SK-N-SH (cell line): ENCODE measurements around the gene CCDC183. TPM values are rescaled to one million over a fixed set of nuclear protein-coding genes. Genes with fewer than 3 reads are reported as not detected.
"Not testable (repeated sequence)": the region's sequence is repeated elsewhere in the genome, so short reads cannot be mapped to it uniquely, and the experiment has no call there.

Source experiments
- CTCF ChIA-PET: fragments of 300-600, 350-600 bp; formaldehyde crosslinking; extraction: SDS; loops from one replicate; lab custom pipeline; 2021; lab: Yijun Ruan, JAX
- POLR2A ChIA-PET: fragments of 350-600 bp; sonication (Branson Sonifier 250); formaldehyde crosslinking; extraction: SDS; loops from one replicate; lab custom pipeline; 2020; ENCODE audit warnings: antibody characterized with exemption, inconsistent platforms; lab: Yijun Ruan, JAX
- DNase-seq: peaks from one replicate; pipeline ENCODE4 v3.0.0; 2012
- H2AFZ ChIP-seq: fragments of 200-600 bp; sonication (generic); 2 replicates; pipeline ENCODE4 v1.8.1; 2016; ENCODE audit warnings: antibody characterized with exemption, mild to moderate bottlenecking, low read depth
- H3F3A ChIP-seq: fragments of 200-600 bp; sonication (generic); replicated peaks from 2 replicates; pipeline ENCODE3; 2016; ENCODE audit warnings: antibody characterized with exemption, mild to moderate bottlenecking; ENCODE audit not compliant: insufficient read depth
- H3K27ac ChIP-seq, 2 experiments: fragments of 200-500 bp in 1 of 2; fragments of 200-600 bp in 1 of 2; sonication (Bioruptor generic) in 1 of 2; sonication (generic), shearing (Covaris generic) in 1 of 2; 2 replicates each; pipeline versions ENCODE4 v1.5.1 to v1.6.1; 2014 to 2016; ENCODE audit warnings: low read depth in 2 of 2, inconsistent platforms in 1 of 2, low read length in 1 of 2, mild to moderate bottlenecking in 1 of 2, mixed read lengths in 1 of 2
- H3K27me3 ChIP-seq: fragments of 200-600 bp; sonication (generic), shearing (Covaris generic); 2 replicates; pipeline ENCODE4 v1.6.1; 2016; ENCODE audit warnings: mixed run types; ENCODE audit not compliant: insufficient read depth
- H3K36me3 ChIP-seq, 2 experiments: fragments of 200-500 bp in 1 of 2; fragments of 200-600 bp in 1 of 2; sonication (Bioruptor generic) in 1 of 2; sonication (generic) in 1 of 2; replicated peaks in 1 of 2; 2 replicates each; pipeline versions ENCODE3 to v1.5.1; 2014 to 2016; ENCODE audit warnings: low read length in 1 of 2, mild to moderate bottlenecking in 1 of 2; ENCODE audit not compliant: insufficient read depth in 2 of 2, control insufficient read depth in 1 of 2
- H3K4me1 ChIP-seq, 2 experiments: fragments of 200-500 bp in 1 of 2; fragments of 200-600 bp in 1 of 2; sonication (Bioruptor generic) in 1 of 2; sonication (generic), shearing (Covaris generic) in 1 of 2; 2 replicates each; pipeline versions ENCODE4 v1.5.1 to v1.6.1; 2014 to 2016; ENCODE audit warnings: low read depth in 1 of 2, low read length in 1 of 2, mixed run types in 1 of 2; ENCODE audit not compliant: insufficient read depth in 2 of 2, control insufficient read depth in 1 of 2
- H3K4me2 ChIP-seq: fragments of 200-600 bp; sonication (generic), shearing (Covaris generic); 2 replicates; pipeline ENCODE4 v1.6.1; 2017; ENCODE audit warnings: mixed run types
- H3K4me3 ChIP-seq, 2 experiments: fragments of 200-500 bp in 1 of 2; fragments of 200-600 bp in 1 of 2; sonication (Bioruptor generic) in 1 of 2; sonication (generic), shearing (Covaris generic) in 1 of 2; 2 replicates each; pipeline versions ENCODE4 v1.5.1 to v1.8.1; 2014 to 2016; ENCODE audit warnings: low read depth in 2 of 2, inconsistent platforms in 1 of 2, low read length in 1 of 2, mild to moderate bottlenecking in 1 of 2, mixed read lengths in 1 of 2, moderate library complexity in 1 of 2
- H3K79me2 ChIP-seq: fragments of 200-600 bp; sonication (generic); 2 replicates; pipeline ENCODE4 v1.8.1; 2017; ENCODE audit warnings: mild to moderate bottlenecking; ENCODE audit not compliant: insufficient read depth
- H3K9ac ChIP-seq: fragments of 200-600 bp; sonication (generic); 2 replicates; pipeline ENCODE4 v1.6.1; 2017; ENCODE audit warnings: mixed run types
- H3K9me2 ChIP-seq: fragments of 200-600 bp; sonication (generic); 2 replicates; pipeline ENCODE4 v1.6.1; 2017; ENCODE audit warnings: mixed run types
- H3K9me3 ChIP-seq: fragments of 200-600 bp; sonication (generic); 2 replicates; pipeline ENCODE4 v1.6.1; 2017; ENCODE audit warnings: mixed run types, mild to moderate bottlenecking, moderate library complexity
- H4K20me1 ChIP-seq: fragments of 200-600 bp; sonication (generic); 2 replicates; pipeline ENCODE4 v1.6.1; 2017; ENCODE audit warnings: mild to moderate bottlenecking, mixed run types; ENCODE audit not compliant: insufficient read depth
- CHD2 ChIP-seq: fragments of 150-350 bp; IDR thresholded peaks from 2 replicates; pipeline ENCODE4 v1.6.1; 2018; ENCODE audit warnings: low read length; ENCODE audit not compliant: partially characterized antibody
- ELF1 ChIP-seq: IDR thresholded peaks from 2 replicates; pipeline ENCODE4 v1.4.0; 2012
- EZH2phosphoT487 ChIP-seq: fragments of 200-600 bp; sonication (generic); IDR thresholded peaks from 2 replicates; pipeline ENCODE4 v1.6.1; 2017; ENCODE audit warnings: low read depth, mixed run types, mild to moderate bottlenecking, antibody characterized with exemption, moderate library complexity, borderline replicate concordance
- FOSL2 ChIP-seq: IDR thresholded peaks from 2 replicates; pipeline ENCODE4 v1.4.0; 2012; ENCODE audit warnings: low read depth, mild to moderate bottlenecking, moderate library complexity, borderline replicate concordance
- NFIC ChIP-seq: IDR thresholded peaks from 2 replicates; pipeline ENCODE4 v1.4.0; 2012; ENCODE audit warnings: borderline replicate concordance
- NRF1 ChIP-seq: IDR thresholded peaks from 2 replicates; pipeline ENCODE4 v1.6.1; 2012; ENCODE audit warnings: low read depth, mild to moderate bottlenecking, low read length
- SIN3A ChIP-seq: IDR thresholded peaks from 2 replicates; pipeline ENCODE4 v1.6.1; 2012; ENCODE audit warnings: low read depth, mild to moderate bottlenecking, low read length, moderate library complexity, borderline replicate concordance
- TCF12 ChIP-seq: IDR thresholded peaks from 2 replicates; pipeline ENCODE4 v1.4.0; 2012
- USF1 ChIP-seq: IDR thresholded peaks from 2 replicates; pipeline ENCODE4 v1.4.0; 2012; ENCODE audit warnings: low read depth, borderline replicate concordance
- USF2 ChIP-seq: fragments of 150-350 bp; IDR thresholded peaks from 2 replicates; pipeline ENCODE4 v1.6.1; 2017; ENCODE audit warnings: antibody characterized with exemption, low read length, low read depth, borderline replicate concordance
- WGBS: methylation state at CpG from one replicate; pipeline ENCODE4 v1.1.6; 2017; ENCODE audit warnings: low lambda C conversion rate; 5-methylcytosine and 5-hydroxymethylcytosine counted together
- polyA plus RNA-seq, 3 experiments: library from polyadenylated mRNA; depleted of rRNA; stranded (reverse); fragments of >200 nt; gene quantifications; 2 replicates each; pipeline ENCODE4 v1.2.3, GENCODE V29; 2012
- TF ChIP-seq, protein P1 (sequence below): IDR thresholded peaks from 2 replicates; pipeline ENCODE4; 2012

The CCDC183 gene
- polyA plus RNA-seq, 1 of the 3 experiments (the other 2 are of a cell fraction) = 5.3 TPM

DNA sequence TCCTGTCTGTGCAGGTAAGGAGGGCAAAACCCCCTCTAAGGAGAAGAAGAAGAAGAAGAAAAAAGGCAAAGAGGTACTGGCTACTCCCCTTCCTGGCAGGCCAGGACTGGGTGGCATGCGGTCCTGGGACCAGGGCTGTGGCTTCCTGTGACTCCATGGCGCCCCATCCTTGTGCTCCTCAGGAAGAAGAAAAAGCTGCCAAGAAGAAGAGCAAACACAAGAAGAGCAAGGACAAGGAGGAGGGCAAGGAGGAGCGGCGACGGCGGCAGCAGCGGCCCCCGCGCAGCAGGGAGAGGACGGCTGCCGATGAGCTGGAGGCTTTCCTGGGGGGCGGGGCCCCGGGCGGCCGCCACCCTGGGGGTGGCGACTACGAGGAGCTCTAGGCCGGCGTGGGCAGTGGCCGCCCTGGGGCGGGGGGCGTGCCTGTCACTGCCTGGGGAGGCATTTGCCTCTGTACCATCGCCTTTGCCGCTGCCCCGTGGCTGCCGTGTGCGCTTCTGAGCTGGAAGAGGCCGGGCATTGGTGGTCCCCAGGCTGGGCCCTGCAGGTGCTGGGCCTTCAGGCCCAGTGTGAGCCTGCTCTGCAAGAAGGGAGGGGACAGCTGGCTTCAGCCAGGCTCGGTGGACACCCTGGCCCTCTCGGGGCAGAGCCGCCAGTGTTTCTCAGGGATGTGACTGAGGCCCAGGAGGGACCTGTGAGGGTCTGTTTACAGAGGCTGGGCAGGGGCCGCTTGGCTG, 44.2 kb downstream of the CCDC183 start:
- H4K20me1 ChIP-seq = peaks cover 10% of the 10 kb centered on the region; the same call in 1 of the 2 replicates
- CTCF ChIA-PET = interaction anchor here (3.6 to 4.7 kb wide), 2 partner anchors 9 to 48 kb away, joined by 36 read pairs; partner anchors contain the start of gene TMEM141
- peak; percentile 63 for DNase-seq
- no peaks in the 10 kb centered on the region for H3K9me3 ChIP-seq
- no peaks in the 10 kb centered on the region for H3K27me3 ChIP-seq
- no peak overlapping the region for H2AFZ ChIP-seq
- no peak overlapping the region for H3K4me3 ChIP-seq
- peaks cover 19% of the 10 kb centered on the region for H3F3A ChIP-seq
- peak overlapping the region in 1 of 2 experiments; percentile 11; a peak in 1 of 4 replicates for H3K27ac ChIP-seq
- no peaks in the 10 kb centered on the region for H3K9me2 ChIP-seq
- no peaks in the 10 kb centered on the region for H3K79me2 ChIP-seq
- H3K4me1 ChIP-seq = peaks cover 24 to 29% of the 10 kb centered on the region in 2 experiments; a peak in 2 of 4 replicates
- peaks cover 0 to 17% of the 10 kb centered on the region in 2 experiments for H3K36me3 ChIP-seq
- H3K4me2 ChIP-seq = no peak overlapping the region
- 75% methylated on average over 16 of the region's 32 CpGs for WGBS
- TF ChIP-seq ELF1 = no peak
- POLR2A ChIA-PET = interaction anchor here (0.9 to 2.1 kb wide), 3 partner anchors 11 to 40 kb away, joined by 4 to 10 read pairs (median 6); partner anchors contain the start of gene RABL6
- no peak overlapping the region for H3K9ac ChIP-seq

- peak; percentile 52 for TF ChIP-seq CHD2
- no peak for TF ChIP-seq EZH2phosphoT487
- TF ChIP-seq NRF1 = no peak
- TF ChIP-seq USF1 = no peak
- no peak for TF ChIP-seq NFIC
- TF ChIP-seq FOSL2 = no peak
- 0 out of 2 replicates have a peak, but pooled peaks have one; percentile 69 for TF ChIP-seq SIN3A
- TF ChIP-seq, protein P1, sequence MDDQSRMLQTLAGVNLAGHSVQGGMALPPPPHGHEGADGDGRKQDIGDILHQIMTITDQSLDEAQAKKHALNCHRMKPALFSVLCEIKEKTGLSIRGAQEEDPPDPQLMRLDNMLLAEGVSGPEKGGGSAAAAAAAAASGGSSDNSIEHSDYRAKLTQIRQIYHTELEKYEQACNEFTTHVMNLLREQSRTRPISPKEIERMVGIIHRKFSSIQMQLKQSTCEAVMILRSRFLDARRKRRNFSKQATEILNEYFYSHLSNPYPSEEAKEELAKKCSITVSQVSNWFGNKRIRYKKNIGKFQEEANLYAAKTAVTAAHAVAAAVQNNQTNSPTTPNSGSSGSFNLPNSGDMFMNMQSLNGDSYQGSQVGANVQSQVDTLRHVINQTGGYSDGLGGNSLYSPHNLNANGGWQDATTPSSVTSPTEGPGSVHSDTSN = peak; percentile 49
- TF ChIP-seq USF2 = no peak
- TF ChIP-seq TCF12 = 0 out of 2 replicates have a peak, but pooled peaks have one; percentile 23
- H3K9me2 ChIP-seq = no peaks in the 10 kb centered on the region
- no peaks in the 10 kb centered on the region for H3K27me3 ChIP-seq
- H3K4me2 ChIP-seq = peak overlapping the region; percentile 97; the same call in 1 of the 2 replicates
- H3K9ac ChIP-seq = no peak overlapping the region
- H3K4me3 ChIP-seq = no peak overlapping the region
- H3F3A ChIP-seq = peaks cover 19% of the 10 kb centered on the region
- H3K27ac ChIP-seq = peak overlapping the region in 1 of 2 experiments; percentile 76; a peak in 2 of 4 replicates
- ChIA-PET POLR2A (interaction anchor here (0.9 to 2.1 kb wide), 3 partner anchors 12 to 41 kb away, joined by 4 to 10 read pairs (median 6); partner anchors contain the start of gene RABL6), CTCF (interaction anchor here (1.2 to 4.7 kb wide), 5 partner anchors 10 to 193 kb away, joined by 4 to 36 read pairs (median 30); partner anchors contain the start of genes RABL6 and TMEM141)
- H3K4me1 ChIP-seq = peaks cover 24 to 29% of the 10 kb centered on the region in 2 experiments; a peak in 2 of 4 replicates
- no peak overlapping the region for H2AFZ ChIP-seq
- no peaks in the 10 kb centered on the region for H3K9me3 ChIP-seq
- peak; percentile 59 for DNase-seq
- H4K20me1 ChIP-seq = peaks cover 10% of the 10 kb centered on the region; the same call in 1 of the 2 replicates
- 46% methylated on average over 12 of the region's 28 CpGs for WGBS
- H3K36me3 ChIP-seq = peaks cover 0 to 15% of the 10 kb centered on the region in 2 experiments
- no peaks in the 10 kb centered on the region for H3K79me2 ChIP-seq
Observed at GRCh38 chr9:136840877-136841645, 44.9 kb downstream of the CCDC183 start.

GRCh38 chr9:136841646-136842379, 45.7 kb downstream of the CCDC183 start:
- Histone ChIP-seq H3F3A (peaks cover 19% of the 10 kb centered on the region), H3K4me2 (peak overlapping the region; percentile 97), H4K20me1 (peaks cover 10% of the 10 kb centered on the region; the same call in 1 of the 2 replicates), H3K36me3 (peaks cover 0 to 15% of the 10 kb centered on the region in 2 experiments), H3K4me1 (peaks cover 24 to 29% of the 10 kb centered on the region in 2 experiments; a peak in 2 of 4 replicates), H3K27ac (peak overlapping the region in 1 of 2 experiments; percentile 76; a peak in 2 of 4 replicates), H3K4me3 (peak overlapping the region; percentile 66 to 85)
- not testable (repeated sequence) for H3K9me2 ChIP-seq, DNase-seq, H3K9ac ChIP-seq, H3K9me3 ChIP-seq, H2AFZ ChIP-seq, H3K27me3 ChIP-seq, H3K79me2 ChIP-seq
- POLR2A ChIA-PET = interaction anchor here (1.4 to 2.1 kb wide), 3 partner anchors 13 to 35 kb away, joined by 4 to 10 read pairs (median 4); partner anchors contain the start of gene RABL6
- CTCF ChIA-PET = interaction anchor here (0.6 to 4.7 kb wide), 26 partner anchors 10 to 264 kb away, joined by 3 to 36 read pairs (median 4); partner anchors contain the start of genes LCN8, RABL6 and TMEM141
- 7% methylated on average over 3 of the region's 16 CpGs for WGBS
